Measurements from ENCODE around the gene GLDN.

GLDN gene

DNA sequence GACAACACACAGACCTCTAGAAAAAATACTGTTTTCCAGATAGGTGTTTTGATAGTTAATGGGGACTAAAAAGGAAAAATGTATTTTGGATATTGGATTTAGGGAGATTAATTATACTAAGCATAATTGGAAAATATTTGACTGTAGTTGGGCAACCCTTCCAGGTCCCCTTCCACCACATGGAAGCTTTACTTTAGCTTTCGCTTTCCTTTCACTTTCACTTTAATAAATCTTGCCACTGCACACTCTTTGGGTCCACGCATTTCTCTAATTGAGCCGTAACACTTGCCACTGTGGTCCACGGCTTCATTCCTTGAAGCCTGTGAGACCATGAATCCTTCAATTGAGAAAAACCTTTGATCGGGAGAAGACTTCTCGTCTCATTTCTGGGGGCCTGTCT lies 15.5 kb downstream of the GLDN start:
- DNase-seq, result no peak

DNA sequence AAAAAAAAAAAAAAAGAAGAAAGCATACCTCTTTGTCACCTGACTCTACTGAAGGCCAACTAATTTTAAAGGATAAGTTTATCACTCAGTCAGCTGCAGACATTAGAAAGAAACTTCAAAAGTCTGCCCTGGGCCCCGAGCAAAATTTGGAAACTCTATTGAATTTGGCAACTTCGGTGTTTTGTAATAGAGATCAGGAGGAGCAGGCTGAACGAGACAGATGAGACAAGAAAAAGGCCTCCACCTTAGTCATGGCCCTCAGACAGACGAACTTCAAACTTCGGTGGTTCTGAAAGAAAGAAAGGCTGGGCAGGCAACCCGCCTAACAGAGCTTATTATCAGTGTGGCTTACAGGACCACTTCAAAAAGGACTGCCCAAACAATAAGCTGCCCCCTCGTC lies 18.5 kb downstream of the GLDN start:
- DNase-seq, result no peak

GRCh38 chr15:51363383-51363782 lies 21.9 kb downstream of the GLDN start:
- DNase-seq, result no peak

- DNase-seq, result no peak
These were observed 24.0 kb downstream of the GLDN start for GRCh38 chr15:51365417-51365816.

- DNase-seq, result no peak
These were observed 24.6 kb downstream of the GLDN start for GRCh38 chr15:51366071-51366470.

GRCh38 chr15:51366920-51367319 lies 25.5 kb downstream of the GLDN start:
- peak in 1 of 14 donors; percentile 64 for DNase-seq

- DNase-seq, result no peak
These were observed 26.0 kb downstream of the GLDN start for GRCh38 chr15:51367322-51367976.

- DNase-seq, result no peak
These were observed 26.9 kb downstream of the GLDN start for GRCh38 chr15:51368307-51368706.

- no peak for DNase-seq
These were observed 27.4 kb downstream of the GLDN start for GRCh38 chr15:51368751-51369450.

GRCh38 chr15:51369451-51369761 lies 28.0 kb downstream of the GLDN start:
- no peak for DNase-seq

DNA sequence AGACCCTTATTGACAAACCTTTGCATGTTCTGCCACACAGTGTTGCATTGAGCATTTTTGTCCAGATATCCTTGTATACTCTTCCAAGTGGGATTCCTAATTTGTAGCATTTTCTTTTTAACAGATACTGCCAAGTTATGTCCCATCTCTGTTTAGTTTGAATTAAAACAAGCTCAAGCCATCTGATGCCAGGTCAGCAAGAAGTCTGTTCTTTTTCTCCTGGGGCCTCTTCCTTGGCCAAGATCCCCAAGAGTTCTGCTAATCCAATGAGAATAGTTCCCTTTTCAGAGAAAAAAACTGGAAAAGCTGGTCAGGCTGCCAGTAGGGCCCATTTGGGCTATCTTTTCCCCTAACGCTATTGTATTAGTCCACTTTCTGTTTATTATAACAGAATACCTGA lies 29.8 kb downstream of the GLDN start:
- no peak for DNase-seq

- no peak for DNase-seq
These were observed 32.7 kb downstream of the GLDN start for GRCh38 chr15:51374131-51374530.

- DNase-seq, result no peak
These were observed 34.6 kb downstream of the GLDN start for GRCh38 chr15:51375966-51376640.

- peak in 2 of 14 donors; percentile 9 to 21 for DNase-seq
These were observed 35.8 kb downstream of the GLDN start for GRCh38 chr15:51377038-51377786.

DNA sequence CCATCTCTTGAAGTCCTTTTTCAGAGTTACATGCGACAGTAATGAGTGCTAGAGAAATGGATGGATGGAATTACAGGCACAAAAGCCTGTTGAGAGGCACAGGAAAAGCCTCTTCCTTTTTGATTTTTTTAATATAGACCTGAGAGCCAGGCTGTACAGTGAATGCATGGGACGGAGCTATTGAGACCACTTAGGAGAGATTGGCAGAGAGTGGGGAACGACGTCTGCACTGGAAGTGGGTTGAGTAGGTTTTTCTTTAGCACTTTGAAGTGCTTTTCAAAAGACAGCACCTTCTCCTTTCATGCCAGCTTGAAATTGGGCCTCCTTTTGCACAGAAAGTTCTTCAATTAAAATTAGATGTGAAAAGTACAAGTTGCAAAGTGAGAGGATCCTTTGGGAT lies 37.0 kb downstream of the GLDN start:
- DNase-seq, result no peak

GRCh38 chr15:51379390-51379789 lies 37.9 kb downstream of the GLDN start:
- peak in 1 of 14 donors; percentile 54 for DNase-seq

- peak in 11 of 14 donors; percentile 6 to 84 (median 56) for DNase-seq
These were observed 39.7 kb downstream of the GLDN start for GRCh38 chr15:51380999-51381806.

DNA sequence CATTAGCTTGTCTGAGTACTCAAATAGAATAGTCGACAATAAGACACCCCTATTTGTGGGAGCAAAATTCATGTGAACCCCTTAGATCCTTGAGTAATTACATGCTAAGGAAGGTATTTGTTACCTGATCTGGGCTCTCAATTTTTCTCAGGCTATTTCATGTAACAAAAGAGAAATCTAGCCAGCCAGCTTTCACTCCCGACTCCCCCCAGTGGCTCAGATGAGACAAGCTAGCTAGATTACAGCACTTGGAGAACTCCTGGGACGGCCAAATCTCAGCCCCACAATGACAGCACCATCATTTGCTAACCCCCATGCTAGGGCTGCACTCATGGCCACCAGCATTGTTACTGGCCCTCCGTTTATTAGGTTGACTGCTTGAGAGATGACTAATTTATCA lies 41.3 kb downstream of the GLDN start:
- DNase-seq, result peak in 2 of 14 donors; percentile 11 to 22

- peak in 2 of 14 donors; percentile 24 to 36 for DNase-seq
These were observed 44.6 kb downstream of the GLDN start for GRCh38 chr15:51386029-51386428.

DNA sequence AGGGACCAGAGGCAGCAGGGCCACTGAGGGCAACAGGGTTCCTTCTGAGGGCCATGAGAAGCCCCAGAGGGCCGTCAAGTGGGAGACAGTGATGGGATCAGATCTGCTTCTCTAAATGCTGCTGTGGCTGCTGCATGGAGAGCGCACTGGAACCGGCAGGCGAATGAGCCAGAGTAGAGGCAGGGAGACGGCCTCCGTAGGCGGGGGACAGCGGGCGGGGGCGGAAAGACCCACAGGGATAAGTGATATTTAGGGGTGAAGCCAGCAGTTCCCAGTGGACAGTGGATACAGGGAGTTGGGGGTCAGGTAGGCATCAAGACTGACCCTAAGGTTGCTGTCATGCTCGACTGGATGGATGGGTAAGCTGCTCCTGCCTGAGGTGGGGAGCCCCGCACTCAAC lies 45.0 kb downstream of the GLDN start:
- no peak for DNase-seq

- no peak for DNase-seq
These were observed 45.7 kb downstream of the GLDN start for GRCh38 chr15:51386960-51387698.

- no peak for DNase-seq
These were observed 46.2 kb downstream of the GLDN start for GRCh38 chr15:51387699-51388041.

All from C1 segment of cervical spinal cord (tissue), 14 donors.